GM19239 (cell line): ENCODE results near the gene DHFR2.
"Not testable (repeated sequence)": the region's sequence is repeated elsewhere in the genome, so short reads cannot be mapped to it uniquely, and the experiment has no call there.

Source experiments
- DNase-seq: peaks from one replicate; pipeline ENCODE4 v3.0.0; 2011; ENCODE audit warnings: low spot score; ENCODE audit not compliant: insufficient read length
- FAIRE-seq: peaks from 2 replicates; lab custom pipeline; 2011; peaks lifted over from hg19 to GRCh38; lab: Jason Lieb, UNC

Gene DHFR2

GRCh38 chr3:94066506-94067500 lies 4.1 kb upstream of the DHFR2 start:
- FAIRE-seq (no peak), DNase-seq (no peak)

- FAIRE-seq (no peak), DNase-seq (no peak)
Observed at GRCh38 chr3:94065819-94066480, 3.2 kb upstream of the DHFR2 start.

- FAIRE-seq (peak; percentile 8), DNase-seq (no peak)
Observed at GRCh38 chr3:94065122-94065521, 2.4 kb upstream of the DHFR2 start.

GRCh38 chr3:94064243-94064860 lies 1.6 kb upstream of the DHFR2 start:
- no peak for FAIRE-seq
- no peak for DNase-seq

- no peak for DNase-seq
- no peak for FAIRE-seq
Observed at GRCh38 chr3:94063496-94064119, 892 bp upstream of the DHFR2 start.

- DNase-seq = no peak
- peak; percentile 11 for FAIRE-seq
Observed at GRCh38 chr3:94061297-94061696, 1.4 kb downstream of the DHFR2 start.

GRCh38 chr3:94050546-94050945 lies 12.2 kb downstream of the DHFR2 start:
- DNase-seq = no peak
- FAIRE-seq = no peak

GRCh38 chr3:94049267-94049666 lies 13.4 kb downstream of the DHFR2 start:
- no peak for FAIRE-seq
- DNase-seq = no peak

GRCh38 chr3:94046533-94046932 lies 16.2 kb downstream of the DHFR2 start:
- no peak for DNase-seq
- no peak for FAIRE-seq

GRCh38 chr3:94044100-94044936 lies 18.4 kb downstream of the DHFR2 start:
- DNase-seq = not testable (repeated sequence)

GRCh38 chr3:94043285-94043684 lies 19.4 kb downstream of the DHFR2 start:
- no peak for FAIRE-seq

More at GRCh38 chr3:94044100-94044936, 18.4 kb downstream of the DHFR2 start:
- FAIRE-seq = not testable (repeated sequence)

GRCh38 chr3:94036909-94037507 lies 25.7 kb downstream of the DHFR2 start:
- FAIRE-seq = no peak
- DNase-seq = no peak

More at GRCh38 chr3:94043285-94043684, 19.4 kb downstream of the DHFR2 start:
- no peak for DNase-seq

- DNase-seq = no peak
- no peak for FAIRE-seq
Observed at GRCh38 chr3:94028093-94028837, 34.5 kb downstream of the DHFR2 start, which contains the start of gene STX19. Gene STX19, minus strand, starts transcription at chr3:94028597. Its CDS starts 13,328 bp downstream, at chr3:94015269.

GRCh38 chr3:94026623-94027022 lies 36.1 kb downstream of the DHFR2 start:
- DNase-seq (no peak), FAIRE-seq (no peak)

GRCh38 chr3:94024385-94024784 lies 38.3 kb downstream of the DHFR2 start:
- DNase-seq (no peak), FAIRE-seq (no peak)

GRCh38 chr3:94020293-94020692 lies 42.4 kb downstream of the DHFR2 start:
- FAIRE-seq = no peak
- no peak for DNase-seq

- DNase-seq (no peak), FAIRE-seq (no peak)
Observed at GRCh38 chr3:94019659-94020058, 43.1 kb downstream of the DHFR2 start.

GRCh38 chr3:94015025-94015424 lies 47.7 kb downstream of the DHFR2 start:
- DNase-seq (no peak), FAIRE-seq (no peak)
